ENCODE measurements around the gene GANAB.
A peak's percentile ranks its signal among the peaks of the same experiment; 100 is the strongest.

The GANAB gene

GRCh38 chr11:62600367-62601121 is 45.9 kb downstream of the GANAB start:
- H3K4me3 ChIP-seq (ENCODE audit: low read depth, low read length) = peak overlapping the region; percentile 95
- no peak for DNase-seq (ENCODE audit: low read depth)
- TF ChIP-seq, protein P1, sequence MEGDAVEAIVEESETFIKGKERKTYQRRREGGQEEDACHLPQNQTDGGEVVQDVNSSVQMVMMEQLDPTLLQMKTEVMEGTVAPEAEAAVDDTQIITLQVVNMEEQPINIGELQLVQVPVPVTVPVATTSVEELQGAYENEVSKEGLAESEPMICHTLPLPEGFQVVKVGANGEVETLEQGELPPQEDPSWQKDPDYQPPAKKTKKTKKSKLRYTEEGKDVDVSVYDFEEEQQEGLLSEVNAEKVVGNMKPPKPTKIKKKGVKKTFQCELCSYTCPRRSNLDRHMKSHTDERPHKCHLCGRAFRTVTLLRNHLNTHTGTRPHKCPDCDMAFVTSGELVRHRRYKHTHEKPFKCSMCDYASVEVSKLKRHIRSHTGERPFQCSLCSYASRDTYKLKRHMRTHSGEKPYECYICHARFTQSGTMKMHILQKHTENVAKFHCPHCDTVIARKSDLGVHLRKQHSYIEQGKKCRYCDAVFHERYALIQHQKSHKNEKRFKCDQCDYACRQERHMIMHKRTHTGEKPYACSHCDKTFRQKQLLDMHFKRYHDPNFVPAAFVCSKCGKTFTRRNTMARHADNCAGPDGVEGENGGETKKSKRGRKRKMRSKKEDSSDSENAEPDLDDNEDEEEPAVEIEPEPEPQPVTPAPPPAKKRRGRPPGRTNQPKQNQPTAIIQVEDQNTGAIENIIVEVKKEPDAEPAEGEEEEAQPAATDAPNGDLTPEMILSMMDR (IDR thresholded peaks at IDR 0.05; ENCODE audit: low read depth, low read length, missing control alignments) = no peak

- no peak for DNase-seq (ENCODE audit: low read depth)
- TF ChIP-seq, protein P1 (IDR thresholded peaks at IDR 0.05; ENCODE audit: low read depth, low read length, missing control alignments) = no peak
- H3K4me3 ChIP-seq (ENCODE audit: low read depth, low read length) = peak overlapping the region; percentile 95
Observed at GRCh38 chr11:62599901-62600300, 46.5 kb downstream of the GANAB start.

- DNase-seq (ENCODE audit: low read depth) = peak; percentile 99
- H3K4me3 ChIP-seq (ENCODE audit: low read depth, low read length) = peak overlapping the region; percentile 95
- TF ChIP-seq, protein P1 (IDR thresholded peaks at IDR 0.05; ENCODE audit: low read depth, low read length, missing control alignments) = no peak
Observed at GRCh38 chr11:62599069-62599696, 47.2 kb downstream of the GANAB start.

DNA sequence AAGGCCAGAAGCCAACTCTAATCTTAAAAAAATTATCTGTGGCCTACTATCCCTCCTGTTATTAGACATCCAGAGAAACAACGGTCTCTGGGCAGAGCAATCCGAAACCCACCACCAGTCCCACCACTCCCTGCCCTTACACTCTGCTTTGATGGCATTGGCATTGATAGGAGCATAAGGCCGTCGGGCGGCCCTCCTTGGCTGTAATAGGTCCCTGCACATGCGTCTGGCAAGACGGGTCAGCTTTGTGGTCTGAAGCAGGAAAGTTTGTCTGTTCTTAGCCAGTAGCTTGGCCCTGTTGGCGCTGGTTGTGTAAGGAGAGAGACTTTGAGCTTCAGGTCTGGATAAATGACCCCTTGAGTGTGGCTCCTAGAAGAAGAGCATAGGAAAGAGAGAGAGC is 51.3 kb downstream of the GANAB start:
- TF ChIP-seq, protein P1 (IDR thresholded peaks at IDR 0.05; ENCODE audit: low read depth, low read length, missing control alignments) = no peak
- H3K4me3 ChIP-seq (ENCODE audit: low read depth, low read length) = no peak overlapping the region
- no peak for DNase-seq (ENCODE audit: low read depth)

DNA sequence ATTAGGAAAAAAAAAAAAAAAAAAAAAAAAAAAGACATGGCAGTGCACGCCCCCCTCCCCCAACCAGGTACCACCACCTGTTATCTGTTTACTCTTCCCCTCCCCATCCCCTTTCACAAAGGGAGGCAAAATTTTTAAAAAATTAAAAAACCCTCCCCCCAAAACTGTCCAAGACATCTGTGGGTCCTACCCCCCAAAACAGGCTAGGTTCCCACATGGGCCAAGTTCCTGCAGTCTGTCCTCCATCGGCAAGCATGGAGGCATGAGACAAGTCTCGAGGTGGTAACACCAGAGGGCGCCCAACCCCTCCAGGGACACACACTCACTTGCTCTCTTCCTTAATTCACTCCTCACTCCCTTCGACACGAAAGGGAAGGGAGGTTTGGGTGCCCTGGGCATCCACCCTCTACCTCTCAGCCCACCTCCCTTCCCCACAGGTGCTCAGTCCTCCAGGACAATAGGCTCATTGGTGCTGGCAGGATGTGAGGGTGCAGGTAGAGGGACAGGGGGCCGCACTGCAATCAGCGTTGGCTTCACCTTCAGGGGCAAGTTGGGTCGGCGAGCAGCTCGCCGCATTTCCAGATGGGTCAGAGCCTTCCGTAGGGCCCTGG is 52.9 kb downstream of the GANAB start:
- TF ChIP-seq, protein P1 (IDR thresholded peaks at IDR 0.05; ENCODE audit: low read depth, low read length, missing control alignments) = peak; percentile 79
- no peak for DNase-seq (ENCODE audit: low read depth)
- H3K4me3 ChIP-seq (ENCODE audit: low read depth, low read length) = no peak overlapping the region

GRCh38 chr11:62592989-62593421 is 53.4 kb downstream of the GANAB start:
- DNase-seq (ENCODE audit: low read depth) = no peak
- H3K4me3 ChIP-seq (ENCODE audit: low read depth, low read length) = no peak overlapping the region
- TF ChIP-seq, protein P1 (IDR thresholded peaks at IDR 0.05; ENCODE audit: low read depth, low read length, missing control alignments) = no peak

Data from GM12864 (cell line).